GM21717 (cell line): ENCODE results near the gene SOX30.

Experiments used
- ATAC-seq: cut with Tn5 transposase; IDR thresholded peaks from one replicate; pipeline ENCODE4 v1.9.1; 2021; ENCODE audit warnings: mild to moderate bottlenecking, moderate library complexity; ENCODE audit not compliant: unreplicated experiment

The SOX30 gene

DNA sequence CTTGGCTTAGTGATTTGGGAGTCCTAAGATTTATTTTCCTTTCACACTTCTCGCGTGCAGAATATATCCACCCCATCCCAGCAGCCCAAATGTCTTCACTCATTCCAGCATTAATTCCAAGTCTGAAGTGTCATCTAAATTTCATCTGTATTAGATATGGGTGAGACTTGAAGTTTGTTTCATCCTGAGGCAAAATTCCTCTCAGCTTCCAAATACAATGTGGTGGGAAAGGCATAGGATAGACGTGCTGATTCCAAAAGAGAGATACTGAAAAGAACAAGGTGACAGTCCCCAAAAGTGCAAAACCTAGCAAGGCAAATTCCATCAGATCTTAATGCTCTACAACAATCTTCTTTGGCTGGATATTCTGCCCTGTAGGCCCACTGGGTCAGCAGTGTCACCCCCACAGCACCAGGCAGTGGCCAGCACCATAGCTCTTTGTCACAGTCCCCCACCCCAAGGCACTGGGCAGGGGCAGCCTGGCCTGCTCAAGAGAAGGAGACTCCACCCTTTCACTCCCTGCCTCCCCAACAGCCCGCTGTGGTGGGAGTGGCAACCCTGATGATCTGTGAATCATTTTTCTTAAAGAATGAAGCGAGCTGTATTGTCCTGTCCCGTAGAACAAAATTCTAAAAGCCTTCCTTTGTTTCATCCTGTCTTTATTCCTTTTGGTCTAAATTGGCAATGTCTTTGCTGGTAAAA is 74.0 kb downstream of the SOX30 start:
- ATAC-seq: no peak

GRCh38 chr5:157576678-157577077 is 75.6 kb downstream of the SOX30 start:
- ATAC-seq: no peak
